ENCODE measurements around the gene DTHD1.

DTHD1 gene

GRCh38 chr4:36281384-36282106 is at the start of gene DTHD1:
Gene DTHD1, plus strand, starts transcription at chr4:36281616. Its CDS starts 143 bp downstream, at chr4:36281759.
- H3K9me3 Mint-ChIP-seq: peaks cover 0 to 3% of the 10 kb centered on the region in 2 donors
- no peaks in the 10 kb centered on the region for H3K36me3 Mint-ChIP-seq
- peaks cover 14 to 44% of the 10 kb centered on the region in 2 donors for H3K4me1 Mint-ChIP-seq
- no peak for ATAC-seq (replicated peaks)
- H3K27me3 Mint-ChIP-seq: no peaks in the 10 kb centered on the region
- H3K4me3 Mint-ChIP-seq: no peak within 1 kb of the TSS
- DNase-seq: no peak
- no peak within 1 kb of the TSS for H3K27ac Mint-ChIP-seq

DNA sequence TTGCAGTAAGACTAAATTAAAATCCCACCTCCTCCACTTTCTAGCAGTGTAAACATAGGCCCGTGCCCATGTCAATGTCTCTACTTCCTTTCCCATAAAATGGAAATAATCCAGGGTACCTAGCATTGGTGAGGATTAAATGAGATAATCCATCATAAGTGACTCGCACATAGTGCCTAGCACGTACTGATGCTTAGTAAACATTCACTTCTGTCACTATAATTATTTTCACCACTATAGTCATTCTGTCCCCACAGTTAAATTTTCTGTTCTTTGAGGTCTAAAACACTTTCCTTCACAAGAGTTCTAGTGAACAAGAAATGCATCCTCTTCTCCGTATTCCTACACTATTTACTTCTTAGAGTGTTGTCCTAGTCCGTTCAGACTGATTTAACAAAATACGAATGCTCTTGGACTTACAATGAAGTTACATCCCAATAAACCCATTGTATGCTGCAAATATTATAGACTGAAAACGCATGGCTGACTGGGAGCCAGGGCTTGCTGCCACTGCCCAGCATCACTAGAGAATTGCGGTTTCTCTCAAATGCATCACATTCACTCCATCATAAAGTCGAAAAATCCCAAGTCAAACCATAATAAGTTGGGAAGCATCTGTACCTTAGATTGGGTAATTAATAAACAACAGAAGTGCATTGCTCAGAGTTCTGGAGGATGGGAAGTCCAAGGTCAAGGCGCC is 47.7 kb upstream of the DTHD1 start:
- Mint-ChIP-seq H3K36me3 (peaks cover 48 to 63% of the 10 kb centered on the region in 2 donors), H3K4me3 (no peak overlapping the region), H3K4me1 (peaks cover 40 to 62% of the 10 kb centered on the region in 2 donors), H3K27ac (peak overlapping the region; percentile 59), H3K27me3 (no peaks in the 10 kb centered on the region), H3K9me3 (peaks cover 10 to 13% of the 10 kb centered on the region in 2 donors)
- ATAC-seq (replicated peaks) (no peak), DNase-seq (no peak)

DNA sequence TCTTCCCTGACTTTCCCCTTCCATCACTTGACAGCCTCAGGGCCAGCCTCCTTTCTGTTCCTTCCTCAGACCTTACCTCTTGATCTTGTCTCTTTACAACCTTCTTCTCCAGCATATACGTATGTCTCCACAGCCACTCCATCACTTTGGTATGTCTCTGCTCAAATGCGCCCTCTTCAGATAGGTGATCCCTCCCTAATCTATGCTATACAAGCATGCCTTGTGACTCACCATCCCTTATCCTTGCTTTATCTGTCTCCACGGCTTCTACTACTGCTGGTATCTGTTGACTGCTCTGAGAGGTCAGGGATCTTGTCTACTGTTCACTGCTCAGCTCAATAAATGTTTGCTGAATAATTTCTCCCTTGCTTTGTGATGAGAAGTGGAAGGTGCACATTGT is 46.1 kb upstream of the DTHD1 start:
- DNase-seq (no peak), ATAC-seq (replicated peaks) (no peak)
- Mint-ChIP-seq H3K4me3 (no peak overlapping the region), H3K27ac (peak overlapping the region; percentile 14), H3K27me3 (no peaks in the 10 kb centered on the region), H3K36me3 (peaks cover 56 to 75% of the 10 kb centered on the region in 2 donors), H3K4me1 (peaks cover 53 to 78% of the 10 kb centered on the region in 2 donors), H3K9me3 (peaks cover 10 to 13% of the 10 kb centered on the region in 2 donors)

- no peaks in the 10 kb centered on the region for H3K27me3 Mint-ChIP-seq
- ATAC-seq (replicated peaks) (no peak), DNase-seq (no peak)
- H3K9me3 Mint-ChIP-seq: peaks cover 10 to 13% of the 10 kb centered on the region in 2 donors
- H3K36me3 Mint-ChIP-seq: peaks cover 56 to 77% of the 10 kb centered on the region in 2 donors
- H3K4me3 Mint-ChIP-seq: no peak overlapping the region
- H3K27ac Mint-ChIP-seq: no peak overlapping the region
- peaks cover 56 to 87% of the 10 kb centered on the region in 2 donors for H3K4me1 Mint-ChIP-seq
Measured at GRCh38 chr4:36236159-36236558, 45.3 kb upstream of the DTHD1 start.

DNA sequence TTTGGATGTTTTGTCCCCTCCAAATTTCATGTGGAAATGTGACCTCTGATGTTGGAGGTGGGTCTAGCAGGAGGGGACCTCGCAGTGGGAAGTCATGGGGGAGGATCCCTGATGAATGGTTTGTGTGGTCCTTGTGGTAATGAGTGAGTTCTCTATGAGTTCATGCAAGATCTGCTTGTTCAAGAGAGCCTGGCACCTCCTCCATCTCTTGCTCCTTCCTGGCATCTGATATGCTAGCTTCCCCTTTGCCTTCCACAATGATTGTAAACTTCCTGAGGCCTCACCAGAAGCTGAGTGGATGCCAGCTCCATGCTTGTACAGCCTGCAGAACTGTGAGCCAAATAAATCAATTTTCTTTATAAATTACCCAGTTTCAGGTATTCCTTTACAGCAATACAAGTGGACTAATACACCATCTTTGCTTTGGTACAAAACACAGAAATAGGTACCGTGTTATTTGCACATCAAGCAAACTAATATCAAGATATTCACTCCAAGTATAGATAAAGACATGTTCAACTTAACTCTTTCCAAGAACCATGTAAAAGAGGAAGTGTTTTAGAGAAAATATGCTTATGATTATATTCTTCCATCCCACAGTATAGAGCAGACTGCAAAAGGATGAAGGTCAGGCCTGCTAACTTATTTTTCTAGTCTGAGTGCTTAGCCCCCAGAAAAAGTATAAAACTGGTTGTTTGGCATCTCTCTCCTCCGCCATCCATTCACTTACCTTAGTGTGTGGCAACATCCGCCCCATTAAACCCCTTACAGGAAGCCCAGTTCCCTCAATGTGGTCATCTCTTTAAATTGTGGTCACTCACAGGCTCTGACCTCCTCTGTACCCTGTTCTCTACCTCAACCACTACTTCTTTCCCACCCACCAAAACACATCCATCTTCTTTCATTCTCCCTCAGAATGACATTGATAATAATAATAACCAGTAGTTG is 43.8 kb upstream of the DTHD1 start:
- DNase-seq (no peak), ATAC-seq (replicated peaks) (peak; percentile 69 to 75)
- H3K36me3 Mint-ChIP-seq: peaks cover 46 to 67% of the 10 kb centered on the region in 2 donors
- peaks cover 7 to 10% of the 10 kb centered on the region in 2 donors for H3K9me3 Mint-ChIP-seq
- H3K4me3 Mint-ChIP-seq: no peak overlapping the region
- H3K27me3 Mint-ChIP-seq: no peaks in the 10 kb centered on the region
- peaks cover 49 to 89% of the 10 kb centered on the region in 2 donors for H3K4me1 Mint-ChIP-seq
- peak overlapping the region; percentile 1 for H3K27ac Mint-ChIP-seq

DNA sequence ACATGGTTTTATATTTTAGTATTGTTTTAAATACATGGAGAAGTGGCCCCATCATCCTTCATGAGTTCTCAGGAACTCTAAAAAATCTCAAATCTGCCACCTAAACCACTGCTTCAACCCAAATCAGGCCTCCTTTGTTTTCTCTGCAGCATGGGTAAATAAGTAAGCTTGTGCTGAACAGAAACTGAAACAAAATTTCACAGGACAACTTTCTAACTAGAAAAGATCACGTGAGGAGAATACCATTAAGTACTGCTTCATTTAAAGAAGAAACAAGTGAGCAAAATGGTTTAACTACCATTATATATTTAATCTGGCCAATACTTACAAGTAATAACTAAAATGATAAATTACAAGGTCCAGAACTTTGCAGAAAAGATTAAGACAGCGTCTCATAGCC is 39.6 kb upstream of the DTHD1 start:
- no peak for DNase-seq
- peaks cover 34 to 69% of the 10 kb centered on the region in 2 donors for H3K4me1 Mint-ChIP-seq

DNA sequence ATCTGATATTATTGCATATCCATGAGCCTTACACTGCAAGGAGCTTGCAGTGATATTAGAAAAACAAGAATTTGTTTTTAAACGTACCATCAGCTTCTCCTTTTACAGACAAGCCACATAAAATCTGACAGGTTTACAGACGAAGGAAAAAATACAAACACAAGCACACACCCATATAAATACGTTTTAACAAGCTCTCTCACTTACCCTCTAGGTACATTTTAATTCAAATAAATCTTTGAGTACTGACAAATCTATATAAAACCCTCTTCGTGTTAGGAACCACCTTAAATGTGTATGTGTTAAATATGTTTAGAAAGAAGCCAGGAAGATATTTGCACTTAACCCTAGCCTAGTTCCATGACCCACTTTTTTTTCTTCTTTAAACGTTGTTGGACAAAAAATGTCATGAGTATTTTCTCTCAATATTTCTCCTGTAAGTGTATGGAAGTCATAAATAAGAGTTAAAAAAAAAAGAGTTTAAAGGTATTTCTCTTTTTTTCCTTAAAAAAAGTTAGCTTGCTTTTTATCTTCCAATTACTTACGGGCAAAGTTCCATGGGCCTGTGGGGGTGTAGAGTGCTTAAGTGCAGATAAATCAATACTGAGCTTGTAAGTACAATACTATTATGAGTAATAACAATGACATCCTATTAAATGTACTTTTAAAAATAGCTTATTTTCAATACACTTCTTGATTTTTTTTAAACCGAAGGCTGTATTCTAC is 38.6 kb upstream of the DTHD1 start:
- Mint-ChIP-seq H3K9me3 (peaks cover 0 to 4% of the 10 kb centered on the region in 2 donors), H3K4me1 (peaks cover 32 to 61% of the 10 kb centered on the region in 2 donors), H3K27me3 (no peaks in the 10 kb centered on the region), H3K4me3 (peak overlapping the region; percentile 91 to 93), H3K27ac (peak overlapping the region; percentile 77), H3K36me3 (peaks cover 13 to 28% of the 10 kb centered on the region in 2 donors)
- ATAC-seq (replicated peaks): no peak
- no peak for DNase-seq

More for the DNA sequence above, 39.6 kb upstream of the DTHD1 start:
- peak overlapping the region; percentile 91 to 93 for H3K4me3 Mint-ChIP-seq
- peak overlapping the region; percentile 4 for H3K27ac Mint-ChIP-seq
- H3K36me3 Mint-ChIP-seq: peaks cover 20 to 37% of the 10 kb centered on the region in 2 donors
- peaks cover 0 to 4% of the 10 kb centered on the region in 2 donors for H3K9me3 Mint-ChIP-seq
- no peaks in the 10 kb centered on the region for H3K27me3 Mint-ChIP-seq
- peak in 1 of 2 donors; percentile 12 for ATAC-seq (replicated peaks)

DNA sequence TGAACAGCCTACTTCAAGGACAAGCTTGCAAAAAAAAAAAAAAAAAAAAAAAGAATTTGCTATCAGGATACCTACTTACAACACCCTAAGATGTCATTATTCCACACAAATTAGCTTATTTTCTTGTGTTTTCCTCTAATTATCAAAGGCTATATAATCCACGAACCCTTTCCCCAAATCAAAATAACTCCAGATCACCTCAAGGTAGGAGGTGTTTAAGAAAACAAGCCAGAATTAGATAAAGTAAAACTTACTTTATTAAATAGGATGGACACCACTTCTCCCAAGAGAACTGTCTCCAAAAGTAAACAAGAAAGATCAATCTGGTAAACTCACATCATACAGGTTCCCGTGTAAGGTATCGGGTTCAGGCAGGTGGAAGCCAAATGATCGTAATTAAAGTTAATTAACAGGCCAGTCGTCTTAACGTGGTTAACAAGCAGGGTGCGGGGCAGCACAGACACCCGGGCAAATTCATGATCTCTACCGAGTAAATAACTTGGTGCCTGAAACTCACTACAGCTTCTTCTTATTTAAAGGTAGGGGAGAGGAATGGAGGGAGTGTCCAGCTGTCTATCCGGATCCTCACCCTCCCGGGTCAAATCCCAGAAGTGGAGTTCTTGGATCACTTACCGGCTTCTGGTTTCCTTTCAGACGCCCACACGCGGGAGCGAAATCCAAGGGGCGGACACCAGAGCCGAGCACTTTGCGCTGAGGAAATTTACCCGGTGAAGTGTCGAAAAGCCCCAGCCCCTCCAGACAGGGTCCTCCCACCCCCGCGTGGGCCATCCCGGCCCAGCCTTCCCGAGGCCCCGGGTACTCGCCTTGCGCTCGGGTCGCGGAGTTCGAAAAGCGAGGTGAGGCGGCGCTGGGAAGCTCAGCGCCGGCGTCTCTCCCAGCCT is 37.8 kb upstream of the DTHD1 start:
- Mint-ChIP-seq H3K27ac (peak overlapping the region; percentile 95), H3K4me3 (peak overlapping the region; percentile 91 to 93), H3K27me3 (no peaks in the 10 kb centered on the region), H3K4me1 (peaks cover 28 to 53% of the 10 kb centered on the region in 2 donors), H3K9me3 (no peaks in the 10 kb centered on the region), H3K36me3 (peaks cover 8 to 20% of the 10 kb centered on the region in 2 donors)
- peak; percentile 23 to 39 for ATAC-seq (replicated peaks)
- DNase-seq: no peak

- H3K4me3 Mint-ChIP-seq: peak within 1 kb of the TSS; percentile 91 to 93
- ATAC-seq (replicated peaks): peak; percentile 84 to 86
- no peaks in the 10 kb centered on the region for H3K9me3 Mint-ChIP-seq
- H3K4me1 Mint-ChIP-seq: peaks cover 20 to 44% of the 10 kb centered on the region in 2 donors
- H3K36me3 Mint-ChIP-seq: peaks cover under 1 to 11% of the 10 kb centered on the region in 2 donors
- peak within 1 kb of the TSS; percentile 95 for H3K27ac Mint-ChIP-seq
- peak; percentile 78 for DNase-seq
- H3K27me3 Mint-ChIP-seq: no peaks in the 10 kb centered on the region
Measured at GRCh38 chr4:36244257-36245082, 36.9 kb upstream of the DTHD1 start, which contains the start of gene ARAP2. Gene ARAP2, minus strand, starts transcription at chr4:36244514. Its CDS starts 15,028 bp downstream, at chr4:36229486.

DNA sequence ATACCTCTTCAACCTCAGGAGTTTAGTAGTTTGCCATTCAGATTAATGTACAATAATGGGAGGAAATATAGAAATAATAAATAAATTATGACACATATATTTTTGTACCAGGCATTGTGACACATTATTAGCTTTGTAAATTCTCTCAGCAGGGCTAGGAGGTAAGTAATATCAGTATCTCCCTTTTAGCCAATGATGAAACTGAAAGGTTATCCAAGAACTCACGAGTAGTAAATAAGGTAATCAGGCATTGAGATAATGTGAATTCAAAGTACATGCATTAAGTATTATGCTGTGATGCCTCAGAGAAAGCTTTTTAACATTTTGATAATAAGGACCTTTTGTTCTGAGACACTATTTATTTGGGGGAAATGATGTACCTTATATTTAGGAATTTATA is 31.8 kb upstream of the DTHD1 start:
- ATAC-seq (replicated peaks) (no peak), DNase-seq (no peak)
- Mint-ChIP-seq H3K36me3 (no peaks in the 10 kb centered on the region), H3K27ac (no peak overlapping the region), H3K4me3 (no peak overlapping the region), H3K27me3 (no peaks in the 10 kb centered on the region), H3K4me1 (peaks cover 16 to 18% of the 10 kb centered on the region in 2 donors), H3K9me3 (no peaks in the 10 kb centered on the region)

GRCh38 chr4:36251983-36252382 is 29.4 kb upstream of the DTHD1 start:
- Mint-ChIP-seq H3K9me3 (no peaks in the 10 kb centered on the region), H3K27me3 (no peaks in the 10 kb centered on the region), H3K4me3 (no peak overlapping the region), H3K36me3 (no peaks in the 10 kb centered on the region), H3K4me1 (peaks cover 21 to 26% of the 10 kb centered on the region in 2 donors), H3K27ac (no peak overlapping the region)
- no peak for DNase-seq
- ATAC-seq (replicated peaks): no peak

GRCh38 chr4:36254371-36254770 is 27.0 kb upstream of the DTHD1 start:
- no peak for ATAC-seq (replicated peaks)
- peaks cover 21 to 27% of the 10 kb centered on the region in 2 donors for H3K4me1 Mint-ChIP-seq
- H3K36me3 Mint-ChIP-seq: no peaks in the 10 kb centered on the region
- peak overlapping the region; percentile 43 for H3K27ac Mint-ChIP-seq
- H3K4me3 Mint-ChIP-seq: peak overlapping the region; percentile 12 to 55
- no peak for DNase-seq
- H3K27me3 Mint-ChIP-seq: no peaks in the 10 kb centered on the region
- H3K9me3 Mint-ChIP-seq: no peaks in the 10 kb centered on the region

Data from stimulated activated naive B cell treated with anti-CD40 and anti-IgM and Interleukin-4, amounts not matched to agents 10 μg/mL and 1 μg/mL and 100 μg/mL, for 72 hours (primary cell).